GM23338 (cell line): Measurements from ENCODE around the gene RPUSD1. TPM values are rescaled to one million over a fixed set of nuclear protein-coding genes. Genes with fewer than 3 reads are reported as not detected.
A peak's percentile ranks its signal among the peaks of the same experiment; 100 is the strongest.

Experiments used
- ATAC-seq: fragments of 200-7000 bp; cut with Tn5 transposase; 3 replicates; pipeline ENCODE4 v1.9.1; 2020
- DNase-seq: peaks from one replicate; pipeline ENCODE4 v3.0.0-alpha.2; 2015; ENCODE audit warnings: low spot score
- H2AFZ ChIP-seq: fragments of 200-600 bp; sonication (generic); 2 replicates; pipeline ENCODE4 v1.8.0; 2016; ENCODE audit warnings: antibody characterized with exemption, mild to moderate bottlenecking, moderate library complexity
- H3F3A ChIP-seq: fragments of 200-600 bp; sonication (generic); replicated peaks from 2 replicates; pipeline ENCODE4 v1.8.0; 2017; ENCODE audit warnings: antibody characterized with exemption, mixed run types, low read depth
- H3K27ac ChIP-seq: fragments of 200-600 bp; sonication (generic); 2 replicates; pipeline ENCODE4 v1.6.1; 2016; ENCODE audit warnings: low read depth
- H3K27me3 ChIP-seq: fragments of 200-600 bp; sonication (generic); 2 replicates; pipeline ENCODE4 v1.8.0; 2016; ENCODE audit warnings: mild to moderate bottlenecking, mixed run types, moderate library complexity; ENCODE audit not compliant: insufficient read depth
- H3K36me3 ChIP-seq: fragments of 200-600 bp; sonication (generic); 2 replicates; pipeline ENCODE4 v1.8.0; 2016; ENCODE audit warnings: mild to moderate bottlenecking; ENCODE audit not compliant: insufficient read depth
- H3K4me1 ChIP-seq: fragments of 200-600 bp; sonication (generic); 2 replicates; pipeline ENCODE4 v1.8.0; 2016; ENCODE audit warnings: mild to moderate bottlenecking, moderate library complexity; ENCODE audit not compliant: insufficient read depth
- H3K4me2 ChIP-seq: fragments of 200-600 bp; sonication (generic); 2 replicates; pipeline ENCODE4 v1.7.1; 2017; ENCODE audit warnings: mixed run types
- H3K4me3 ChIP-seq: fragments of 200-600 bp; sonication (generic); 2 replicates; pipeline ENCODE4 v1.6.1; 2016; ENCODE audit warnings: mixed run types
- H3K79me2 ChIP-seq: fragments of 200-600 bp; sonication (generic); replicated peaks from 2 replicates; pipeline ENCODE4 v1.8.0; 2017; ENCODE audit warnings: mild to moderate bottlenecking; ENCODE audit not compliant: insufficient read depth
- H3K9me2 ChIP-seq: fragments of 200-600 bp; sonication (generic); 2 replicates; pipeline ENCODE4 v1.8.0; 2017; ENCODE audit not compliant: insufficient read depth
- H4K20me1 ChIP-seq: fragments of 200-600 bp; sonication (generic); replicated peaks from 2 replicates; pipeline ENCODE4 v1.8.0; 2017; ENCODE audit warnings: mild to moderate bottlenecking; ENCODE audit not compliant: insufficient read depth
- H3K27ac Mint-ChIP-seq: 2 replicates; pipeline ENCODE4 v1.8.0; 2020; ENCODE audit warnings: inconsistent platforms, mild to moderate bottlenecking, moderate library complexity, mixed read lengths
- H3K27me3 Mint-ChIP-seq: 3 replicates; pipeline ENCODE4 v1.8.0; 2022; ENCODE audit warnings: low read depth, mild to moderate bottlenecking, moderate library complexity, mixed read lengths, inconsistent platforms; ENCODE audit not compliant: insufficient read depth, poor library complexity
- H3K36me3 Mint-ChIP-seq: 3 replicates; pipeline ENCODE4 v1.8.0; 2021; ENCODE audit warnings: low read depth, mild to moderate bottlenecking, inconsistent platforms, moderate library complexity, mixed read lengths
- H3K4me1 Mint-ChIP-seq: 3 replicates; pipeline ENCODE4 v1.8.0; 2020; ENCODE audit warnings: mild to moderate bottlenecking, inconsistent platforms, mixed read lengths
- H3K4me3 Mint-ChIP-seq: 3 replicates; pipeline ENCODE4 v1.8.0; 2021; ENCODE audit warnings: moderate library complexity, mild to moderate bottlenecking, inconsistent platforms, mixed read lengths
- H3K9me3 Mint-ChIP-seq: 3 replicates; pipeline ENCODE4 v1.8.0; 2020; ENCODE audit warnings: moderate library complexity, mild to moderate bottlenecking, inconsistent platforms, mixed read lengths
- CREB1 ChIP-seq: fragments of 250-450 bp; sonication (Bioruptor Pico); IDR thresholded peaks from 2 replicates; pipeline ENCODE4 v1.5.0; 2020; ENCODE audit warnings: low read depth, mild to moderate bottlenecking, moderate library complexity
- EZH2 ChIP-seq: fragments of 200-600 bp; sonication (generic); IDR thresholded peaks from one replicate; pipeline ENCODE4 v1.8.0; 2017; ENCODE audit warnings: antibody characterized with exemption, mild to moderate bottlenecking, low read depth; ENCODE audit not compliant: unreplicated experiment
- NANOG ChIP-seq: IDR thresholded peaks from 2 replicates; pipeline ENCODE4 v1.6.1; 2016; ENCODE audit warnings: antibody characterized with exemption, borderline replicate concordance
- POLR2AphosphoS5 ChIP-seq: IDR thresholded peaks from 2 replicates; pipeline ENCODE4 v1.6.1; 2016; ENCODE audit warnings: antibody characterized with exemption, low read depth
- polyA plus RNA-seq: library from polyadenylated mRNA; unstranded; fragments of >200 nt; fragmentation: Nextera tagmentation; extraction: Ambion mirVana; gene quantifications from 2 replicates; pipeline ENCODE4 v1.2.1, GENCODE V29; 2016
- total RNA-seq: library from RNA; depleted of rRNA; stranded (reverse); fragments of >200 nt; shearing (Covaris generic); gene quantifications from 2 replicates; pipeline ENCODE4 v1.2.3, GENCODE V29; 2014
- TF ChIP-seq, protein P1 (sequence below): IDR thresholded peaks from 2 replicates; pipeline ENCODE4 v1.6.1; 2016; ENCODE audit warnings: antibody characterized with exemption
- TF ChIP-seq, protein P2 (sequence below), 2 experiments: fragments of 200-600 bp in 1 of 2; sonication (generic) in 1 of 2; conservative IDR thresholded peaks; 2 replicates each; pipeline versions ENCODE4 v1.5.1 to v1.6.1; 2016 to 2017; ENCODE audit warnings: antibody characterized with exemption in 2 of 2, low read depth in 2 of 2, mild to moderate bottlenecking in 2 of 2, moderate library complexity in 1 of 2
- TF ChIP-seq, protein P3 (sequence below): IDR thresholded peaks from one replicate; pipeline ENCODE4 v1.6.1; 2018; ENCODE audit warnings: antibody characterized with exemption; ENCODE audit not compliant: unreplicated experiment

RPUSD1 gene
- total and polyA plus RNA-seq, 2 experiments from 2014 or later, result 19.1 to 79.5 TPM

DNA sequence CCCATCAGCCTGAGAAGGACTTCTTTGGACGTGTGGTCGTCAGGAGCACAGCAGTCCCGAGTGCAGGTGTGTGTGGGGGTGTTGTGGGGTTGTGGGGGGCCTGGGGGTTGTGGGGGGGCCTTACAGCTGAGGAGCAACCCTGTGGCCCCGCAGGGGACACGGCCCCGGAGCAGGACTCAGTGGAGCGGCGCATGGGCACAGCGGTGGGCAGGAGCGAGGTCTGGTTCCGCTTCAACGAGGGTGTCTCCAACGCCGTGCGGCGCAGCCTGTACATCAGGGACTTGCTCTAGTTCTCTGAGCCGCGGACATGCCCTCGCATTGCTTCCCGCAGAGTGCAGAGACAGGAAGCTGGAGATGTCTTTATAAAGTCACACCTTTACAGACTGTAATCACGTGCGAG, 9.5 kb upstream of the RPUSD1 start (continued):
- TF ChIP-seq, protein P1, sequence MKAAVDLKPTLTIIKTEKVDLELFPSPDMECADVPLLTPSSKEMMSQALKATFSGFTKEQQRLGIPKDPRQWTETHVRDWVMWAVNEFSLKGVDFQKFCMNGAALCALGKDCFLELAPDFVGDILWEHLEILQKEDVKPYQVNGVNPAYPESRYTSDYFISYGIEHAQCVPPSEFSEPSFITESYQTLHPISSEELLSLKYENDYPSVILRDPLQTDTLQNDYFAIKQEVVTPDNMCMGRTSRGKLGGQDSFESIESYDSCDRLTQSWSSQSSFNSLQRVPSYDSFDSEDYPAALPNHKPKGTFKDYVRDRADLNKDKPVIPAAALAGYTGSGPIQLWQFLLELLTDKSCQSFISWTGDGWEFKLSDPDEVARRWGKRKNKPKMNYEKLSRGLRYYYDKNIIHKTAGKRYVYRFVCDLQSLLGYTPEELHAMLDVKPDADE, result no peak
- TF ChIP-seq EZH2 (no peak), NANOG (no peak), CREB1 (CRISPR knock-in tag) (no peak)
- TF ChIP-seq, protein P2, sequence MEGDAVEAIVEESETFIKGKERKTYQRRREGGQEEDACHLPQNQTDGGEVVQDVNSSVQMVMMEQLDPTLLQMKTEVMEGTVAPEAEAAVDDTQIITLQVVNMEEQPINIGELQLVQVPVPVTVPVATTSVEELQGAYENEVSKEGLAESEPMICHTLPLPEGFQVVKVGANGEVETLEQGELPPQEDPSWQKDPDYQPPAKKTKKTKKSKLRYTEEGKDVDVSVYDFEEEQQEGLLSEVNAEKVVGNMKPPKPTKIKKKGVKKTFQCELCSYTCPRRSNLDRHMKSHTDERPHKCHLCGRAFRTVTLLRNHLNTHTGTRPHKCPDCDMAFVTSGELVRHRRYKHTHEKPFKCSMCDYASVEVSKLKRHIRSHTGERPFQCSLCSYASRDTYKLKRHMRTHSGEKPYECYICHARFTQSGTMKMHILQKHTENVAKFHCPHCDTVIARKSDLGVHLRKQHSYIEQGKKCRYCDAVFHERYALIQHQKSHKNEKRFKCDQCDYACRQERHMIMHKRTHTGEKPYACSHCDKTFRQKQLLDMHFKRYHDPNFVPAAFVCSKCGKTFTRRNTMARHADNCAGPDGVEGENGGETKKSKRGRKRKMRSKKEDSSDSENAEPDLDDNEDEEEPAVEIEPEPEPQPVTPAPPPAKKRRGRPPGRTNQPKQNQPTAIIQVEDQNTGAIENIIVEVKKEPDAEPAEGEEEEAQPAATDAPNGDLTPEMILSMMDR (conservative IDR thresholded peaks at IDR 0.05; ENCODE audit: low read depth in 2 of 2), result no peak

DNA sequence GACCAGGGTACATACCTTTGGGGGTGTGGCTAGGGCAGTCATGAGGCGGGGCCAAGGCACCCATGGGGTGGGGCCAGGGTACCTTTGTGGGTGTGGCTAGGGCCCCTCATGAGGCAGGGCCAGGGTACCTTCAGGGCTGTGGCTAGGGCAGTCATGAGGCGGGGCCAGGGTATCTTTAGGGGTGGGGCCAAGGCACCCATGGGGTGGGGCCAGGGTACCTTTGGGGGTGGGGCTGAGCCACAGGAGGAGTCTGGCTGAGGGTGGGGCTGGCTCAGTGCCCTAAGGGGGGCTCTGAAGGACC, 8.9 kb upstream of the RPUSD1 start:
- Histone ChIP-seq H3K9me2 (no peaks in the 10 kb centered on the region), H3K4me1 (peaks cover 3% of the 10 kb centered on the region; the same call in 1 of the 2 replicates), H4K20me1 (peaks cover 4% of the 10 kb centered on the region; the same call in 1 of the 2 replicates), H3K27me3 (peaks cover 14% of the 10 kb centered on the region), H3K36me3 (no peaks in the 10 kb centered on the region), H3K4me3 (no peak overlapping the region), H3K4me2 (no peak overlapping the region), H3F3A (no peaks in the 10 kb centered on the region), H3K27ac (no peak overlapping the region), H2AFZ (no peak overlapping the region), H3K79me2 (no peaks in the 10 kb centered on the region)
- Mint-ChIP-seq H3K4me1 (no peaks in the 10 kb centered on the region), H3K36me3 (peaks cover 23% of the 10 kb centered on the region; the same call in 2 of the 3 replicates), H3K9me3 (no peaks in the 10 kb centered on the region; the same call in 1 of the 3 replicates), H3K4me3 (no peak overlapping the region), H3K27me3 (peaks cover 19% of the 10 kb centered on the region), H3K27ac (no peak overlapping the region)
- no peak for TF ChIP-seq POLR2AphosphoS5
- peak; percentile 60 for ATAC-seq
- DNase-seq, result peak; percentile 65

DNA sequence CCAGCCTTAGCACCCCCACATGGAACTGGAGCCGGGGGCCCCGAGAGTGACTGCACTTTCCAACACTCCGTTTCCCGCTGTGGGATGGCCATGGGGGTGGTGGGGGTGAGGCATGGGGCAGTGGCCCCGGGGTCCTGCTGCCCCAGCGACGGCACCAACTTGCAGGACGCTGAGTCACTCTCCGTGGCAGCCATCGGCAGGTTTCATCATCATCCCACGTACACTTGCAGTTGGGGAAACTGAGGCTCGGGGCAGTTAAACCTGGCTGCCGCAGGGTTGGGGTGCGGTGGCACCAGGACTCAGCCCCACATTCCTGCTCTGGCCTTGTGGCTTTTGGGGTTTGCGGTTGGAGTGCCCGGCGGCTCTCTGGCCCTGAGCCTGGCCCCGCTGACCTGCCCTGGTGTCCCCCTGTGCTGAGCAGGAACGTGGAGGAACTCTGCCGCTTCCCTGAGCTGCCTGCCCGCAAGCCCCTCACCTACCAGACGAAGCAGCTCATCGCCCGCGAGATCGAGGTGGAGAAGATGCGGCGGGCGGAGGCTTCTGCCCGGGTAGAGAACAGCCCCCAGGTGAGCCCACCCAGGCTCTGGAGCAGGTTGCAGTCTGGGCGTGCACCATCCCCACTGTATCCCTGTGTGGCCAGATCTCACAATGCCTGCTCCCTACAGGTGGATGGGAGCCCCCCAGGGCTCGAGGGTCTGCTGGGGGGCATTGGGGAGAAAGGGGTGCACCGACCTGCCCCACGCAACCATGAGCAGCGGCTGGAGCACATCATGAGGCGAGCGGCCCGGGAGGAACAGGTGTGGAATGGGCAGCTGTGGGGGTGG, 8.3 kb upstream of the RPUSD1 start:
- H3K4me1 ChIP-seq, result peaks cover 3% of the 10 kb centered on the region; the same call in 1 of the 2 replicates
- Mint-ChIP-seq H3K4me3 (no peak overlapping the region), H3K9me3 (no peaks in the 10 kb centered on the region; the same call in 1 of the 3 replicates), H3K4me1 (no peaks in the 10 kb centered on the region), H3K36me3 (peaks cover 28% of the 10 kb centered on the region), H3K27ac (no peak overlapping the region), H3K27me3 (peaks cover 15% of the 10 kb centered on the region)
- no peak overlapping the region for H3K27ac ChIP-seq
- ATAC-seq (no peak), DNase-seq (no peak)
- no peaks in the 10 kb centered on the region for H3K9me2 ChIP-seq
- H3K4me3 ChIP-seq, result no peak overlapping the region
- no peaks in the 10 kb centered on the region; the same call in 1 of the 2 replicates for H3K36me3 ChIP-seq
- no peaks in the 10 kb centered on the region for H3K79me2 ChIP-seq
- H3F3A ChIP-seq, result no peaks in the 10 kb centered on the region
- TF ChIP-seq, protein P3, sequence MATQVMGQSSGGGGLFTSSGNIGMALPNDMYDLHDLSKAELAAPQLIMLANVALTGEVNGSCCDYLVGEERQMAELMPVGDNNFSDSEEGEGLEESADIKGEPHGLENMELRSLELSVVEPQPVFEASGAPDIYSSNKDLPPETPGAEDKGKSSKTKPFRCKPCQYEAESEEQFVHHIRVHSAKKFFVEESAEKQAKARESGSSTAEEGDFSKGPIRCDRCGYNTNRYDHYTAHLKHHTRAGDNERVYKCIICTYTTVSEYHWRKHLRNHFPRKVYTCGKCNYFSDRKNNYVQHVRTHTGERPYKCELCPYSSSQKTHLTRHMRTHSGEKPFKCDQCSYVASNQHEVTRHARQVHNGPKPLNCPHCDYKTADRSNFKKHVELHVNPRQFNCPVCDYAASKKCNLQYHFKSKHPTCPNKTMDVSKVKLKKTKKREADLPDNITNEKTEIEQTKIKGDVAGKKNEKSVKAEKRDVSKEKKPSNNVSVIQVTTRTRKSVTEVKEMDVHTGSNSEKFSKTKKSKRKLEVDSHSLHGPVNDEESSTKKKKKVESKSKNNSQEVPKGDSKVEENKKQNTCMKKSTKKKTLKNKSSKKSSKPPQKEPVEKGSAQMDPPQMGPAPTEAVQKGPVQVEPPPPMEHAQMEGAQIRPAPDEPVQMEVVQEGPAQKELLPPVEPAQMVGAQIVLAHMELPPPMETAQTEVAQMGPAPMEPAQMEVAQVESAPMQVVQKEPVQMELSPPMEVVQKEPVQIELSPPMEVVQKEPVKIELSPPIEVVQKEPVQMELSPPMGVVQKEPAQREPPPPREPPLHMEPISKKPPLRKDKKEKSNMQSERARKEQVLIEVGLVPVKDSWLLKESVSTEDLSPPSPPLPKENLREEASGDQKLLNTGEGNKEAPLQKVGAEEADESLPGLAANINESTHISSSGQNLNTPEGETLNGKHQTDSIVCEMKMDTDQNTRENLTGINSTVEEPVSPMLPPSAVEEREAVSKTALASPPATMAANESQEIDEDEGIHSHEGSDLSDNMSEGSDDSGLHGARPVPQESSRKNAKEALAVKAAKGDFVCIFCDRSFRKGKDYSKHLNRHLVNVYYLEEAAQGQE, result no peak
- H3K4me2 ChIP-seq, result no peak overlapping the region
- H2AFZ ChIP-seq, result no peak overlapping the region
- H4K20me1 ChIP-seq, result peaks cover 4% of the 10 kb centered on the region; the same call in 1 of the 2 replicates
- H3K27me3 ChIP-seq, result peaks cover 8% of the 10 kb centered on the region; the same call in 1 of the 2 replicates
